Duodenal mucosa (tissue), 2 donors: ENCODE measurements around the gene MLH3.
"Not testable (repeated sequence)": the region's sequence is repeated elsewhere in the genome, so short reads cannot be mapped to it uniquely, and the experiment has no call there.

Experiments
- H3K27ac ChIP-seq: one replicate; pipeline ENCODE4 v1.7.0; 2013; ENCODE audit warnings: low read depth, low read length
- H3K27me3 ChIP-seq, 2 donors: one replicate each; pipeline ENCODE4 v1.7.0; 2013; ENCODE audit warnings: low read length in 2 of 2, control low read depth in 1 of 2; ENCODE audit not compliant: insufficient read depth in 2 of 2, control insufficient read depth in 1 of 2
- H3K36me3 ChIP-seq, 2 donors: one replicate each; pipeline ENCODE4 v1.7.0; 2013; ENCODE audit warnings: low read length in 2 of 2, control low read depth in 1 of 2; ENCODE audit not compliant: insufficient read depth in 2 of 2, control insufficient read depth in 1 of 2
- H3K4me1 ChIP-seq, 2 donors: one replicate each; pipeline ENCODE4 v1.7.0; 2013; ENCODE audit warnings: low read length in 2 of 2, control low read depth in 1 of 2; ENCODE audit not compliant: insufficient read depth in 2 of 2, control insufficient read depth in 1 of 2
- H3K4me3 ChIP-seq, 2 donors: one replicate each; pipeline ENCODE4 v1.7.0; 2013; ENCODE audit warnings: low read length in 2 of 2, low read depth in 1 of 2
- H3K9ac ChIP-seq, 2 donors: one replicate each; pipeline ENCODE4 v1.7.0; 2013; ENCODE audit warnings: low read length in 2 of 2, low read depth in 1 of 2
- H3K9me3 ChIP-seq, 2 donors: one replicate each; pipeline ENCODE4 v1.7.0; 2013; ENCODE audit warnings: low read length in 2 of 2, control low read depth in 1 of 2; ENCODE audit not compliant: control insufficient read depth in 1 of 2

Gene MLH3

GRCh38 chr14:74995781-74996180 is 55.5 kb downstream of the MLH3 start:
- H3K36me3 ChIP-seq, H3K9ac ChIP-seq, H3K27ac ChIP-seq, H3K27me3 ChIP-seq, H3K4me3 ChIP-seq, H3K4me1 ChIP-seq, H3K9me3 ChIP-seq: not testable (repeated sequence)

DNA sequence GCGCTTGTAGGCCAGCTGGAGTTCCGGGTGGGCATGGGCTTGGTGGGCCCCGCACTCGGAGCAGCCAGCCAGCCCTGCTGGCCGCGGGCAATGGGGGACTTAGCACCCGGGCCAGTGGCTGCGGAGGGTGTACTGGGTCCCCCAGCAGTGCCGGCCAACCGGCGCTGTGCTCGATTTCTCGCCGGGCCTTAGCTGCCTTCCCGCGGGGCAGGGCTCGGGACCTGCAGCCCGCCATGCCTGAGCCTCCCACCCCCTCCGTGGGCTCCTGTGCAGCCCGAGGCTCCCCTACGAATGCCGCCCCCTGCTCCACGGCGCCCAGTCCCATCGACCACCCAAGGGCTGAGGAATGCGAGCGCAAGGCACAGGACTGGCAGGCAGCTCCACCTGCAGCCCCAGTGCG is 57.1 kb downstream of the MLH3 start:
- H3K4me1 ChIP-seq, H3K27ac ChIP-seq, H3K27me3 ChIP-seq, H3K9ac ChIP-seq, H3K9me3 ChIP-seq, H3K36me3 ChIP-seq, H3K4me3 ChIP-seq: not testable (repeated sequence)

GRCh38 chr14:74988993-74989392 is 62.3 kb downstream of the MLH3 start:
- Histone ChIP-seq H3K4me3 (no peak overlapping the region), H3K27ac (no peak overlapping the region), H3K4me1 (no peaks in the 10 kb centered on the region), H3K27me3 (no peaks in the 10 kb centered on the region), H3K9ac (no peak overlapping the region), H3K9me3 (no peaks in the 10 kb centered on the region), H3K36me3 (no peaks in the 10 kb centered on the region)

DNA sequence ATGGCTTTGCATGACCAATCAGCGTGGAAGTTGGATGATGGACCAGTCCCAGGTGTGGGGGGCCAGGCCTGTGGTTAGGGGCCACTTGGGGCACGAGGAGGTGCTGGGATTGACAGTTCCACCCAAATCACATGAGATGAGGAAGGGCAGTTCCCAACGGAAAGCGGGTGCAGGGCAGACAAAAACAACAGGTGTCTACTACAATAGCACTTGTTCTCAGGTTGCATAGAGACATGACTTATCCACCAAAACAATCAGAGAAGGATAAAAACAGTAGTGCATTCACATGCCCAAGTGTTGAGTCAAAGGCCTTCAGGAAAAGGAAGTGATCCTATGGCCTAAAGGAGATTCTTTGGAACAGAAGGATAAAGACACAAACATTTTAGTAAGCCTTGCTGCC is 63.1 kb downstream of the MLH3 start:
- H3K9ac ChIP-seq: no peak overlapping the region
- no peaks in the 10 kb centered on the region for H3K36me3 ChIP-seq
- H3K27me3 ChIP-seq: no peaks in the 10 kb centered on the region
- no peaks in the 10 kb centered on the region for H3K4me1 ChIP-seq
- no peak overlapping the region for H3K4me3 ChIP-seq
- H3K9me3 ChIP-seq: no peaks in the 10 kb centered on the region
- no peak overlapping the region for H3K27ac ChIP-seq

- Histone ChIP-seq H3K9me3 (no peaks in the 10 kb centered on the region), H3K4me1 (peaks cover 0 to 4% of the 10 kb centered on the region in 2 donors), H3K9ac (no peak overlapping the region), H3K4me3 (no peak overlapping the region), H3K36me3 (no peaks in the 10 kb centered on the region), H3K27ac (no peak overlapping the region), H3K27me3 (no peaks in the 10 kb centered on the region)
Measured at GRCh38 chr14:74985806-74986205, 65.5 kb downstream of the MLH3 start.

DNA sequence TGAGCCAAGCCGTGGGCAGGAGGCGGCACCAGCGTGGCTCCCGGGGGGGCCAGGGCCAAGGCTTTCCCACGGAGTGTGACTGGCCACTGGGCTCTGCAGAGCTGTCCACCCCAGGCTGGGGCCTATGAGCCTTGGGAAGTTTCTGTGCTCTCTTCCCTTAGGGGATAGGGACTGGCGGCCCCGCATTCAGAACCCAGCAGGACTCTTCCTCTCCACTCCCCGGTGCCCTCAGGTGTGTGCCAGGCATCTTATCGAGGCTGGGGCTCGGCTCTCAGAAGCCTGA is 66.3 kb downstream of the MLH3 start:
- Histone ChIP-seq H3K4me3 (no peak overlapping the region), H3K27me3 (no peaks in the 10 kb centered on the region), H3K27ac (no peak overlapping the region), H3K4me1 (peaks cover 0 to 4% of the 10 kb centered on the region in 2 donors), H3K36me3 (no peaks in the 10 kb centered on the region), H3K9me3 (no peaks in the 10 kb centered on the region), H3K9ac (no peak overlapping the region)

GRCh38 chr14:74984236-74985027 is 66.8 kb downstream of the MLH3 start:
- Histone ChIP-seq H3K27ac (no peak overlapping the region), H3K9ac (no peak overlapping the region), H3K4me1 (peaks cover 0 to 4% of the 10 kb centered on the region in 2 donors), H3K36me3 (no peaks in the 10 kb centered on the region), H3K9me3 (no peaks in the 10 kb centered on the region), H3K27me3 (no peaks in the 10 kb centered on the region), H3K4me3 (no peak overlapping the region)

GRCh38 chr14:74983343-74983742 is 67.9 kb downstream of the MLH3 start:
- peaks cover 0 to 4% of the 10 kb centered on the region in 2 donors for H3K4me1 ChIP-seq
- H3K9me3 ChIP-seq: no peaks in the 10 kb centered on the region
- no peaks in the 10 kb centered on the region for H3K27me3 ChIP-seq
- H3K9ac ChIP-seq: no peak overlapping the region
- no peaks in the 10 kb centered on the region for H3K36me3 ChIP-seq
- no peak overlapping the region for H3K4me3 ChIP-seq
- no peak overlapping the region for H3K27ac ChIP-seq

DNA sequence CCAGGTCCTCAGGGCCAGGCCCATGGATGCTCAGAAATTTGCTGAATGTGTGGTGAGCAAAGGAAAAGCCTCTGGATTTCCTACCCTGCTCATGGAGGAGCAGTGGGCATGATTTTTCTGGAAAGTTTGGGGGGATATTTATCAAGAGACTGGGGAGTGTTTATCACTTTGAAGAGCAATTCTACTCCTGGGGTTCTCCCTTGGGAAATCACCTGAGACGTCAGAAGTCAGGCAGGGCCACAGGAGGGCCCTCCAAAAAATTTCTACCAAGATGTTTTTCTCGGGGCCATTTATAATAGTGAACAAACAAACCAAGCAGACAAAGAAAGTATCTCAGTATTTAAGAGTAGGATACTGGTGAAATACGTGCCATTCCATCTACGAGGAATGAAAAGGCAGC is 68.6 kb downstream of the MLH3 start:
- no peaks in the 10 kb centered on the region for H3K36me3 ChIP-seq
- no peaks in the 10 kb centered on the region for H3K9me3 ChIP-seq

DNA sequence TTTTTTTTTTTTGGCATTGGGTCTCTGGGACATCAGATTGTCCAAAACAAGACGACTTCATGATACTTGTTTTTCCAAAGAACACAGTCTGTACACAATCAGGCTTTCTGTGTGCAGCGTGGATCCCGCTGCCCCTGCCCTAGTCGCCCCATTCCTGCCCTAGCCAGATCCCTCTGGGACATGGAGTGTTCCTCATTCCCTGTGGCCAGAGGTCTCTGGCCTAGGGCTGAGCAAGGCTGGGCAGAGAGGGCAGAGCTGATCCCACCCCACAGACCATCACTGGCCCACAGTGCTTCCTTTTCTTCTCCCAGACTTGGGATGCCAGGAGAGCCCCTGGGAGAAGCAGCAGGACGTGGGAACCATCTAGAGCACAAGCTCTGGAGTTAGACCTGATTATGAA is 69.4 kb downstream of the MLH3 start:
- H3K27ac ChIP-seq: no peak overlapping the region
- no peaks in the 10 kb centered on the region for H3K27me3 ChIP-seq
- H3K36me3 ChIP-seq: no peaks in the 10 kb centered on the region
- no peaks in the 10 kb centered on the region for H3K9me3 ChIP-seq
- H3K4me3 ChIP-seq: no peak overlapping the region
- H3K9ac ChIP-seq: no peak overlapping the region
- H3K4me1 ChIP-seq: peaks cover 0 to 4% of the 10 kb centered on the region in 2 donors

More for the DNA sequence above, 68.6 kb downstream of the MLH3 start:
- Histone ChIP-seq H3K4me1 (peaks cover 0 to 4% of the 10 kb centered on the region in 2 donors), H3K27ac (no peak overlapping the region), H3K4me3 (no peak overlapping the region), H3K9ac (no peak overlapping the region), H3K27me3 (no peaks in the 10 kb centered on the region)

DNA sequence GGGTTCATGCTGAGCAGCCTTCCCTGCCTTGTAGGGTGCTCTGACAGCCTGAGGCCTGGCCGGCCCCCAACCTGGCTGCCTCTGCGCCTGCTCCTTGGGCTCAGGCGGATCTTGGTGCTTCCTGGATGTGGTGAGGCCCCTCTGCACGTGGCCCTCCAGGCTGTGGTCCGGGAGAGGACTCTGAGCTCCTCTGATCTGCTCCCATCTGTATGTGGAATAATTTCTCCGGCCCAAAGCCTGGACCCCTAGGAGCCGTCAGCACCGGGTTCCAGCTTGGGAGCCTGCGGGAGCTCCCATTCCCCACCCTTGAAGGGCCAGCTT is 69.8 kb downstream of the MLH3 start:
- H3K27ac ChIP-seq: no peak overlapping the region
- peaks cover 0 to 4% of the 10 kb centered on the region in 2 donors for H3K4me1 ChIP-seq
- H3K9ac ChIP-seq: no peak overlapping the region
- H3K27me3 ChIP-seq: no peaks in the 10 kb centered on the region
- no peaks in the 10 kb centered on the region for H3K36me3 ChIP-seq
- no peak overlapping the region for H3K4me3 ChIP-seq
- H3K9me3 ChIP-seq: no peaks in the 10 kb centered on the region
